ENCODE measurements around the gene ATXN1.

ATXN1 gene

DNA sequence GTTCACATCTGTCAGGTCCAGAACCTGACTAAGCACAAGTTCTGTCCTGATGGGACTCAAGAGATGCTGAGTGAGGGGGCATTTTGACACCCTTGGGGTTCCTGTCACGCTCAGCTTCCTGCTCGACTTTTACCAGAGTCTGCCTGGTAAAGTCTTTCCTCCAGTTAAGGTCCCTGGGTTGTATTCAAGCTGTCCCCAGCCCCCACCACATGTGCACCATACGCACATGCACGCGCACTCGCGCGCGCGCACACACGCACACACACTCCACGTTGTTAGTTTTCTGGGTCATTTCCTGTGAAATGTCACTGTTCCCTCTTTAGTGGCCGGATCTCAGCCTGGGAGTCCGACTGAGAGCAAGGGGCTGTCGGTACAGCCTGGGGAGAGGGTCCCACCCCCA is 356.8 kb downstream of the ATXN1 start:
- Histone ChIP-seq H2BK5ac (ENCODE audit: low read depth, low read length, poor library complexity, severe bottlenecking) (no peak overlapping the region), H3K27me3 (ENCODE audit: control insufficient read depth in 1 of 2, insufficient read depth in 1 of 2, low read length in 2 of 2) (no peaks in the 10 kb centered on the region), H2AFZ (ENCODE audit: low read depth, low read length) (no peak overlapping the region), H3K36me3 (ENCODE audit: control insufficient read depth in 1 of 2, insufficient read depth in 2 of 2, low read depth in 1 of 2, low read length in 2 of 2) (peaks cover 3 to 10% of the 10 kb centered on the region in 2 experiments), H3K23ac (ENCODE audit: low read length in 2 of 2) (no peak overlapping the region), H3K4me1 (ENCODE audit: control insufficient read depth, insufficient read depth, low read depth, low read length) (peaks cover 4% of the 10 kb centered on the region), H3K4me3 (ENCODE audit: insufficient read depth in 1 of 2, low read depth in 1 of 2, low read length in 2 of 2) (no peak overlapping the region), H2AK5ac (ENCODE audit: low read length, severe bottlenecking) (no peak overlapping the region), H3K4me2 (ENCODE audit: low read length, poor library complexity, severe bottlenecking) (no peak overlapping the region), H3K27ac (ENCODE audit: low read length, poor library complexity, severe bottlenecking) (no peak overlapping the region), H4K91ac (ENCODE audit: low read length) (peak overlapping the region; percentile 57), H2BK15ac (ENCODE audit: low read depth, poor library complexity, severe bottlenecking) (no peak overlapping the region), H3K18ac (ENCODE audit: low read depth in 1 of 2, low read length in 2 of 2) (peak overlapping the region; percentile 69 to 78), H4K8ac (ENCODE audit: low read length) (peak overlapping the region; percentile 3), H2BK120ac (ENCODE audit: low read depth, low read length) (peak overlapping the region; percentile 12), H3K9ac (ENCODE audit: low read length) (peak overlapping the region; percentile 41), H3K79me1 (replicated peaks; ENCODE audit: low read length, poor library complexity, severe bottlenecking) (peaks cover 13% of the 10 kb centered on the region), H3K4ac (ENCODE audit: low read depth in 1 of 2, low read length in 2 of 2) (no peak overlapping the region), H2BK12ac (ENCODE audit: low read length in 2 of 2) (peak overlapping the region; percentile 9 to 87), H3K9me3 (ENCODE audit: control insufficient read depth, low read length) (no peaks in the 10 kb centered on the region), H3K14ac (ENCODE audit: low read length in 2 of 2) (peak overlapping the region in 1 of 2 experiments; percentile 79)
- DNase-seq, result no peak
- 76% methylated on average over 15 of the region's 15 CpGs for WGBS

DNA sequence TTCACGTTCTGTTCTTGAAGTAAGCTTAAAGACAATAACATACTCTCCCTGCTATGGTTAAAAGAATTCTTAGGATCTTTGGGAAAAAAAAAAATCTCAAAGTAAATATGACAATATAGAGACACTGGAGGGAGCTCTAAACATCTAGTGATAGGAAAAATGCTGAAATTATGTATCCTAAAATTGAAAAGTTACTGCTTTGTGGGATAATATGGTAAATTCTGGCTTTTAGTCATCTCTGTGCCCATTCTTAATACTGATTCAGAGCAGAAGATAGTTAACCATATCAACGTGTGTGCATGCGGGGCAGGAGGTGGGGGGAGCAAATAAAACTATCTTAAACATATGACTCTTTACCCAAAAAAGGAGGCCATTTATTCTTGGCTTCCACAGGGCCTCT is 357.4 kb downstream of the ATXN1 start:
- Histone ChIP-seq H3K79me1 (replicated peaks; ENCODE audit: low read length, poor library complexity, severe bottlenecking) (peaks cover 14% of the 10 kb centered on the region), H3K9ac (ENCODE audit: low read length) (peak overlapping the region; percentile 41), H3K14ac (ENCODE audit: low read length in 2 of 2) (no peak overlapping the region), H3K18ac (ENCODE audit: low read depth in 1 of 2, low read length in 2 of 2) (no peak overlapping the region), H3K9me3 (ENCODE audit: control insufficient read depth, low read length) (no peaks in the 10 kb centered on the region), H3K27me3 (ENCODE audit: control insufficient read depth in 1 of 2, insufficient read depth in 1 of 2, low read length in 2 of 2) (no peaks in the 10 kb centered on the region), H2BK12ac (ENCODE audit: low read length in 2 of 2) (peak overlapping the region in 1 of 2 experiments; percentile 73), H2BK15ac (ENCODE audit: low read depth, poor library complexity, severe bottlenecking) (no peak overlapping the region), H3K4ac (ENCODE audit: low read depth in 1 of 2, low read length in 2 of 2) (no peak overlapping the region), H3K4me2 (ENCODE audit: low read length, poor library complexity, severe bottlenecking) (no peak overlapping the region), H4K91ac (ENCODE audit: low read length) (no peak overlapping the region), H2BK5ac (ENCODE audit: low read depth, low read length, poor library complexity, severe bottlenecking) (no peak overlapping the region), H2BK120ac (ENCODE audit: low read depth, low read length) (no peak overlapping the region), H2AK5ac (ENCODE audit: low read length, severe bottlenecking) (no peak overlapping the region), H3K36me3 (ENCODE audit: control insufficient read depth in 1 of 2, insufficient read depth in 2 of 2, low read depth in 1 of 2, low read length in 2 of 2) (peaks cover 3 to 10% of the 10 kb centered on the region in 2 experiments), H3K4me1 (ENCODE audit: control insufficient read depth, insufficient read depth, low read depth, low read length) (peaks cover 4% of the 10 kb centered on the region), H3K4me3 (ENCODE audit: insufficient read depth in 1 of 2, low read depth in 1 of 2, low read length in 2 of 2) (no peak overlapping the region), H4K8ac (ENCODE audit: low read length) (no peak overlapping the region), H3K23ac (ENCODE audit: low read length in 2 of 2) (no peak overlapping the region), H2AFZ (ENCODE audit: low read depth, low read length) (no peak overlapping the region), H3K27ac (ENCODE audit: low read length, poor library complexity, severe bottlenecking) (no peak overlapping the region)
- no peak for DNase-seq
- no CpG with 5 or more reads among the region's 3 CpGs for WGBS

DNA sequence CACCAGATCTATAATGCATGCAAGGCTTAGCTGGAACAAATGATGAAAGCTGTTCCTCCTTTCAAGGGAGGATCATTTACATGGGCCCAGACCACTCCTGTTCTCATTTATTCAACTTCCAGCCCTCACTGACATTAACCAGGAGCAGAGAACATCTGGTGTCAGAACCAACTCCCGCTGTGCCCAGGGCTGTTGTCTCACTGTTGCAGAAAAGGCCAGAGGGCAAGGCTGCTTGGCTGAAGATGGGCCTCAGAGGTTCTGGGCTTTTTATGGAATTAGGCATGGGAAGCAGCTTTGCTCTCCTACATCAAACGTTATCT is 358.7 kb downstream of the ATXN1 start:
- no peak overlapping the region for H3K14ac ChIP-seq (ENCODE audit: low read length in 2 of 2)

DNA sequence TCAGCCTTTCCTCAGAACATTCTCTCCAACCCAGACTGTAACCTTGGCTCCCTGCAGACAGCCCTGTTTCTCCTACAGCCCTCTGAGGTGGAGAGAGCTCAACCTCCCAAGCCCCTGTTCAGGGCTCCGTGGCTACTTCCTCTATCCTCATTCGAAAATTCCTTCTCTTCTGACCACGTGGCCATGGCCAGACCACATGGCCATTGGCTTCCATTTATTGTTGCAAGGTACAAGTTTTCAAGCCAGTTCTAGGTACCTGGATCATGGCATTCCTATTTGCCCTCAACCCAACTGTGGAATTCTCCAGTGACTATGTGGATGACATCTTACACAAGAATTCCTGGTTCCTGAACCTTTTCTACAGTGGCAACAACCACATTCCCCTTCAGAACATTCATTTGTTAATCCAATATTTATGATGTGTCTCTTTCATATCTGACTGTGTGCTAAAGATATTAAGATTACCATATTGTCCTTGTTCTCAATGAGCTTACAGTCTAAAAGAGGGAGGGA is 361.0 kb downstream of the ATXN1 start:
- Histone ChIP-seq H4K91ac (ENCODE audit: low read length) (no peak overlapping the region), H3K4me1 (ENCODE audit: control insufficient read depth, insufficient read depth, low read depth, low read length) (peaks cover 6% of the 10 kb centered on the region), H3K79me1 (replicated peaks; ENCODE audit: low read length, poor library complexity, severe bottlenecking) (peaks cover 9% of the 10 kb centered on the region), H3K27ac (ENCODE audit: low read length, poor library complexity, severe bottlenecking) (no peak overlapping the region), H2BK15ac (ENCODE audit: low read depth, poor library complexity, severe bottlenecking) (no peak overlapping the region), H2BK5ac (ENCODE audit: low read depth, low read length, poor library complexity, severe bottlenecking) (no peak overlapping the region), H4K8ac (ENCODE audit: low read length) (no peak overlapping the region), H3K36me3 (ENCODE audit: control insufficient read depth in 1 of 2, insufficient read depth in 2 of 2, low read depth in 1 of 2, low read length in 2 of 2) (peaks cover 0 to 3% of the 10 kb centered on the region in 2 experiments), H3K23ac (ENCODE audit: low read length in 2 of 2) (no peak overlapping the region), H3K4me3 (ENCODE audit: insufficient read depth in 1 of 2, low read depth in 1 of 2, low read length in 2 of 2) (no peak overlapping the region), H2BK12ac (ENCODE audit: low read length in 2 of 2) (no peak overlapping the region), H3K9ac (ENCODE audit: low read length) (no peak overlapping the region), H2AFZ (ENCODE audit: low read depth, low read length) (no peak overlapping the region), H3K9me3 (ENCODE audit: control insufficient read depth, low read length) (no peaks in the 10 kb centered on the region), H3K14ac (ENCODE audit: low read length in 2 of 2) (no peak overlapping the region), H2AK5ac (ENCODE audit: low read length, severe bottlenecking) (no peak overlapping the region), H3K18ac (ENCODE audit: low read depth in 1 of 2, low read length in 2 of 2) (peak overlapping the region in 1 of 2 experiments; percentile 52), H2BK120ac (ENCODE audit: low read depth, low read length) (no peak overlapping the region), H3K27me3 (ENCODE audit: control insufficient read depth in 1 of 2, insufficient read depth in 1 of 2, low read length in 2 of 2) (no peaks in the 10 kb centered on the region), H3K4ac (ENCODE audit: low read depth in 1 of 2, low read length in 2 of 2) (no peak overlapping the region), H3K4me2 (ENCODE audit: low read length, poor library complexity, severe bottlenecking) (no peak overlapping the region)
- no peak for DNase-seq
- WGBS, result 96% methylated on average over 3 of the region's 3 CpGs

More for the DNA sequence above, 358.7 kb downstream of the ATXN1 start:
- H2BK15ac ChIP-seq (ENCODE audit: low read depth, poor library complexity, severe bottlenecking), result peak overlapping the region; percentile 15
- 40% methylated on average over 1 of the region's 2 CpGs for WGBS
- peaks cover 3 to 5% of the 10 kb centered on the region in 2 experiments for H3K36me3 ChIP-seq (ENCODE audit: control insufficient read depth in 1 of 2, insufficient read depth in 2 of 2, low read depth in 1 of 2, low read length in 2 of 2)
- H3K27me3 ChIP-seq (ENCODE audit: control insufficient read depth in 1 of 2, insufficient read depth in 1 of 2, low read length in 2 of 2), result no peaks in the 10 kb centered on the region
- peak; percentile 64 for DNase-seq
- H4K91ac ChIP-seq (ENCODE audit: low read length), result no peak overlapping the region
- peak overlapping the region; percentile 5 for H3K27ac ChIP-seq (ENCODE audit: low read length, poor library complexity, severe bottlenecking)
- no peak overlapping the region for H3K23ac ChIP-seq (ENCODE audit: low read length in 2 of 2)
- H3K4ac ChIP-seq (ENCODE audit: low read depth in 1 of 2, low read length in 2 of 2), result no peak overlapping the region
- peaks cover 12% of the 10 kb centered on the region for H3K79me1 ChIP-seq (replicated peaks; ENCODE audit: low read length, poor library complexity, severe bottlenecking)
- H3K9me3 ChIP-seq (ENCODE audit: control insufficient read depth, low read length), result no peaks in the 10 kb centered on the region
- peak overlapping the region in 1 of 2 experiments; percentile 16 for H3K18ac ChIP-seq (ENCODE audit: low read depth in 1 of 2, low read length in 2 of 2)
- no peak overlapping the region for H3K4me3 ChIP-seq (ENCODE audit: insufficient read depth in 1 of 2, low read depth in 1 of 2, low read length in 2 of 2)
- no peak overlapping the region for H2AFZ ChIP-seq (ENCODE audit: low read depth, low read length)
- H3K4me1 ChIP-seq (ENCODE audit: control insufficient read depth, insufficient read depth, low read depth, low read length), result peaks cover 6% of the 10 kb centered on the region
- H3K4me2 ChIP-seq (ENCODE audit: low read length, poor library complexity, severe bottlenecking), result no peak overlapping the region
- no peak overlapping the region for H2BK120ac ChIP-seq (ENCODE audit: low read depth, low read length)
- H2BK5ac ChIP-seq (ENCODE audit: low read depth, low read length, poor library complexity, severe bottlenecking), result no peak overlapping the region
- peak overlapping the region; percentile 53 for H2AK5ac ChIP-seq (ENCODE audit: low read length, severe bottlenecking)
- no peak overlapping the region for H4K8ac ChIP-seq (ENCODE audit: low read length)
- no peak overlapping the region for H2BK12ac ChIP-seq (ENCODE audit: low read length in 2 of 2)
- H3K9ac ChIP-seq (ENCODE audit: low read length), result no peak overlapping the region
